ENCODE data around the gene SNX21. TPM values are rescaled to one million over a fixed set of nuclear protein-coding genes. Genes with fewer than 3 reads are reported as not detected.

SNX21 gene
- total and polyA plus RNA-seq, 2 donors (not counting 1 experiment from before 2014, with no cell fraction given) = 2.2 to 2.4 TPM

- TF ChIP-seq EZH2 (IDR thresholded peaks at IDR 0.05; ENCODE audit: borderline replicate concordance, insufficient read depth, low read depth, low read length, poor library complexity, severe bottlenecking) = no peak
- TF ChIP-seq, protein P1, sequence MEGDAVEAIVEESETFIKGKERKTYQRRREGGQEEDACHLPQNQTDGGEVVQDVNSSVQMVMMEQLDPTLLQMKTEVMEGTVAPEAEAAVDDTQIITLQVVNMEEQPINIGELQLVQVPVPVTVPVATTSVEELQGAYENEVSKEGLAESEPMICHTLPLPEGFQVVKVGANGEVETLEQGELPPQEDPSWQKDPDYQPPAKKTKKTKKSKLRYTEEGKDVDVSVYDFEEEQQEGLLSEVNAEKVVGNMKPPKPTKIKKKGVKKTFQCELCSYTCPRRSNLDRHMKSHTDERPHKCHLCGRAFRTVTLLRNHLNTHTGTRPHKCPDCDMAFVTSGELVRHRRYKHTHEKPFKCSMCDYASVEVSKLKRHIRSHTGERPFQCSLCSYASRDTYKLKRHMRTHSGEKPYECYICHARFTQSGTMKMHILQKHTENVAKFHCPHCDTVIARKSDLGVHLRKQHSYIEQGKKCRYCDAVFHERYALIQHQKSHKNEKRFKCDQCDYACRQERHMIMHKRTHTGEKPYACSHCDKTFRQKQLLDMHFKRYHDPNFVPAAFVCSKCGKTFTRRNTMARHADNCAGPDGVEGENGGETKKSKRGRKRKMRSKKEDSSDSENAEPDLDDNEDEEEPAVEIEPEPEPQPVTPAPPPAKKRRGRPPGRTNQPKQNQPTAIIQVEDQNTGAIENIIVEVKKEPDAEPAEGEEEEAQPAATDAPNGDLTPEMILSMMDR (IDR thresholded peaks at IDR 0.05) = no peak
- 100% methylated on average over 5 of the region's 5 CpGs for WGBS (ENCODE audit: insufficient coverage)
Measured at GRCh38 chr20:45835825-45836224, 2.2 kb downstream of the SNX21 start.

GRCh38 chr20:45836841-45837240 is 3.2 kb downstream of the SNX21 start:
- Mint-ChIP-seq H3K9me3 (ENCODE audit: insufficient read depth) (no peaks in the 10 kb centered on the region), H3K27me3 (no peaks in the 10 kb centered on the region), H3K27ac (no peak overlapping the region), H3K4me1 (peaks cover 18% of the 10 kb centered on the region), H3K4me3 (no peak overlapping the region)
- no CpG with 5 or more reads among the region's 1 CpG for WGBS (ENCODE audit: insufficient coverage)
- POLR2A ChIA-PET = interaction anchor here (0.6 kb wide), 1 partner anchor 22 kb away, joined by 3 read pairs; no protein-coding TSS in a partner anchor
- Histone ChIP-seq H4K20me1 (ENCODE audit: control insufficient read depth, insufficient read depth, low read length, poor library complexity, severe bottlenecking) (no peaks in the 10 kb centered on the region), H3K9ac (ENCODE audit: low read length) (no peak overlapping the region), H3K79me2 (ENCODE audit: control insufficient read depth, insufficient read depth, low read length) (no peaks in the 10 kb centered on the region), H2AFZ (ENCODE audit: insufficient read depth, low read depth, low read length, poor library complexity, severe bottlenecking) (no peak overlapping the region), H3K4me2 (replicated peaks; ENCODE audit: low read depth, low read length, poor library complexity, severe bottlenecking) (no peak overlapping the region), H3K27ac (ENCODE audit: low read length in 2 of 2) (no peak overlapping the region), H3K9me3 (ENCODE audit: control extremely low read depth in 1 of 3, control insufficient read depth in 2 of 3, insufficient read depth in 1 of 3, low read length in 2 of 3) (no peaks in the 10 kb centered on the region), H3K36me3 (replicated peaks in 1 of 2; ENCODE audit: control extremely low read depth in 1 of 2, control insufficient read depth in 1 of 2, extremely low read depth in 1 of 2, insufficient read depth in 2 of 2, low read length in 1 of 2) (peaks cover 0 to 8% of the 10 kb centered on the region in 2 experiments), H3K4me1 (ENCODE audit: control insufficient read depth in 2 of 2, insufficient read depth in 2 of 2, low read length in 2 of 2) (peaks cover 9 to 25% of the 10 kb centered on the region in 2 donors), H3K4me3 (ENCODE audit: control extremely low read depth in 1 of 5, extremely low read depth in 1 of 5, insufficient read depth in 1 of 5, low read depth in 2 of 5, low read length in 4 of 5) (no peak overlapping the region), H3K27me3 (replicated peaks in 1 of 4; ENCODE audit: control extremely low read depth in 1 of 4, control insufficient read depth in 3 of 4, insufficient read depth in 4 of 4, low read length in 3 of 4) (no peaks in the 10 kb centered on the region)
- DNase-seq (no peak), ATAC-seq (ENCODE audit: low read depth) (no peak)
- no peak for TF ChIP-seq EZH2 (IDR thresholded peaks at IDR 0.05; ENCODE audit: borderline replicate concordance, insufficient read depth, low read depth, low read length, poor library complexity, severe bottlenecking)
- TF ChIP-seq, protein P1 (IDR thresholded peaks at IDR 0.05) = no peak
- CTCF ChIA-PET = no interaction called here
- intact Hi-C loops (cut with micrococcal nuclease) = no loop called here

More at GRCh38 chr20:45835825-45836224, 2.2 kb downstream of the SNX21 start:
- DNase-seq = no peak
- no peak overlapping the region for H3K27ac ChIP-seq (ENCODE audit: low read length in 2 of 2)
- peaks cover 6 to 18% of the 10 kb centered on the region in 2 donors for H3K4me1 ChIP-seq (ENCODE audit: control insufficient read depth in 2 of 2, insufficient read depth in 2 of 2, low read length in 2 of 2)
- H3K9me3 Mint-ChIP-seq (ENCODE audit: insufficient read depth) = no peaks in the 10 kb centered on the region
- ATAC-seq (ENCODE audit: low read depth) = no peak
- no peaks in the 10 kb centered on the region for H4K20me1 ChIP-seq (ENCODE audit: control insufficient read depth, insufficient read depth, low read length, poor library complexity, severe bottlenecking)
- ChIA-PET POLR2A (no interaction called here), CTCF (no interaction called here)
- no peak overlapping the region for H3K4me3 ChIP-seq (ENCODE audit: control extremely low read depth in 1 of 5, extremely low read depth in 1 of 5, insufficient read depth in 1 of 5, low read depth in 2 of 5, low read length in 4 of 5)
- no peak overlapping the region for H3K4me2 ChIP-seq (replicated peaks; ENCODE audit: low read depth, low read length, poor library complexity, severe bottlenecking)
- H3K36me3 ChIP-seq (replicated peaks in 1 of 2; ENCODE audit: control extremely low read depth in 1 of 2, control insufficient read depth in 1 of 2, extremely low read depth in 1 of 2, insufficient read depth in 2 of 2, low read length in 1 of 2) = no peaks in the 10 kb centered on the region
- H3K4me3 Mint-ChIP-seq = peak overlapping the region; percentile 83
- H3K27me3 ChIP-seq (replicated peaks in 1 of 4; ENCODE audit: control extremely low read depth in 1 of 4, control insufficient read depth in 3 of 4, insufficient read depth in 4 of 4, low read length in 3 of 4) = no peaks in the 10 kb centered on the region
- peaks cover 12% of the 10 kb centered on the region for H3K4me1 Mint-ChIP-seq
- no peak overlapping the region for H3K27ac Mint-ChIP-seq
- no peak overlapping the region for H3K9ac ChIP-seq (ENCODE audit: low read length)
- no peaks in the 10 kb centered on the region for H3K79me2 ChIP-seq (ENCODE audit: control insufficient read depth, insufficient read depth, low read length)
- intact Hi-C loops (cut with micrococcal nuclease) = no loop called here
- H3K27me3 Mint-ChIP-seq = no peaks in the 10 kb centered on the region
- H3K9me3 ChIP-seq (ENCODE audit: control extremely low read depth in 1 of 3, control insufficient read depth in 2 of 3, insufficient read depth in 1 of 3, low read length in 2 of 3) = no peaks in the 10 kb centered on the region
- H2AFZ ChIP-seq (ENCODE audit: insufficient read depth, low read depth, low read length, poor library complexity, severe bottlenecking) = no peak overlapping the region
